DOHH2 (cell line): ENCODE data around the gene TRERF1.

Experiments
- H3F3A ChIP-seq: fragments of 200-600 bp; sonication (generic), shearing (Covaris generic); 2 replicates; pipeline ENCODE4 v1.6.0; 2016; ENCODE audit warnings: antibody characterized with exemption, mild to moderate bottlenecking; ENCODE audit not compliant: control insufficient read depth, insufficient read depth
- H3K27ac ChIP-seq: fragments of 200-600 bp; sonication (generic); 2 replicates; pipeline ENCODE4 v1.5.1; 2014; ENCODE audit warnings: low read depth, mild to moderate bottlenecking, low read length, moderate library complexity
- H3K27me3 ChIP-seq: fragments of 200-600 bp; sonication (generic); 2 replicates; pipeline ENCODE4 v1.6.1; 2014; ENCODE audit warnings: mild to moderate bottlenecking, low read length, mixed read lengths; ENCODE audit not compliant: control insufficient read depth
- H3K36me3 ChIP-seq: fragments of 200-600 bp; sonication (generic); 2 replicates; pipeline ENCODE4 v1.6.1; 2014; ENCODE audit warnings: mild to moderate bottlenecking, low read length, moderate library complexity, mixed read lengths; ENCODE audit not compliant: control insufficient read depth
- H3K4me1 ChIP-seq: fragments of 200-600 bp; sonication (generic); 2 replicates; pipeline ENCODE4 v1.6.1; 2014; ENCODE audit warnings: mild to moderate bottlenecking, low read length, mixed read lengths; ENCODE audit not compliant: control insufficient read depth
- H3K4me2 ChIP-seq: fragments of 200-600 bp; sonication (generic); 2 replicates; pipeline ENCODE4 v1.6.0; 2014; ENCODE audit warnings: mild to moderate bottlenecking, low read length, moderate library complexity
- H3K4me3 ChIP-seq: fragments of 200-600 bp; sonication (generic); 2 replicates; pipeline ENCODE4 v1.5.1; 2014; ENCODE audit warnings: mild to moderate bottlenecking, low read length, mixed read lengths
- H3K79me2 ChIP-seq: fragments of 200-600 bp; sonication (generic); 2 replicates; pipeline ENCODE4 v1.6.1; 2014; ENCODE audit warnings: mild to moderate bottlenecking, low read length, mixed read lengths; ENCODE audit not compliant: control insufficient read depth
- H3K9me2 ChIP-seq: fragments of 200-600 bp; sonication (generic); replicated peaks from 2 replicates; pipeline ENCODE4 v1.6.1; 2014; ENCODE audit warnings: mild to moderate bottlenecking, low read length, mixed read lengths; ENCODE audit not compliant: control insufficient read depth
- H3K9me3 ChIP-seq: fragments of 200-600 bp; sonication (generic); 2 replicates; pipeline ENCODE4 v1.6.1; 2014; ENCODE audit warnings: antibody characterized with exemption, low read length, mixed read lengths; ENCODE audit not compliant: control insufficient read depth, insufficient read depth
- H4K20me1 ChIP-seq: fragments of 200-600 bp; sonication (generic); 2 replicates; pipeline ENCODE4 v1.6.0; 2014; ENCODE audit warnings: low read depth, mild to moderate bottlenecking, antibody characterized with exemption, low read length, moderate library complexity; ENCODE audit not compliant: control insufficient read depth, insufficient read depth
- EZH2phosphoT487 ChIP-seq: fragments of 200-600 bp; sonication (generic); IDR thresholded peaks from 2 replicates; pipeline ENCODE4 v1.6.1; 2017; ENCODE audit warnings: borderline replicate concordance, mild to moderate bottlenecking, antibody characterized with exemption, low read length, moderate library complexity, mixed read lengths
- TF ChIP-seq, protein P1 (sequence below): fragments of 200-600 bp; sonication (generic); IDR thresholded peaks from one replicate; pipeline ENCODE4 v1.5.1; 2014; ENCODE audit warnings: antibody characterized with exemption, mild to moderate bottlenecking, low read depth, low read length; ENCODE audit not compliant: poor library complexity, severe bottlenecking

Gene TRERF1

GRCh38 chr6:42251911-42252637, 199.7 kb downstream of the TRERF1 start:
- Histone ChIP-seq H3K36me3 (peaks cover 54% of the 10 kb centered on the region), H3K9me2 (no peaks in the 10 kb centered on the region), H4K20me1 (no peaks in the 10 kb centered on the region), H3K4me1 (no peaks in the 10 kb centered on the region), H3K79me2 (no peaks in the 10 kb centered on the region), H3K27ac (no peak overlapping the region), H3K4me3 (no peak overlapping the region), H3K27me3 (no peaks in the 10 kb centered on the region), H3K4me2 (no peak overlapping the region), H3F3A (no peaks in the 10 kb centered on the region), H3K9me3 (no peaks in the 10 kb centered on the region)
- no peak for TF ChIP-seq EZH2phosphoT487
- TF ChIP-seq, protein P1, sequence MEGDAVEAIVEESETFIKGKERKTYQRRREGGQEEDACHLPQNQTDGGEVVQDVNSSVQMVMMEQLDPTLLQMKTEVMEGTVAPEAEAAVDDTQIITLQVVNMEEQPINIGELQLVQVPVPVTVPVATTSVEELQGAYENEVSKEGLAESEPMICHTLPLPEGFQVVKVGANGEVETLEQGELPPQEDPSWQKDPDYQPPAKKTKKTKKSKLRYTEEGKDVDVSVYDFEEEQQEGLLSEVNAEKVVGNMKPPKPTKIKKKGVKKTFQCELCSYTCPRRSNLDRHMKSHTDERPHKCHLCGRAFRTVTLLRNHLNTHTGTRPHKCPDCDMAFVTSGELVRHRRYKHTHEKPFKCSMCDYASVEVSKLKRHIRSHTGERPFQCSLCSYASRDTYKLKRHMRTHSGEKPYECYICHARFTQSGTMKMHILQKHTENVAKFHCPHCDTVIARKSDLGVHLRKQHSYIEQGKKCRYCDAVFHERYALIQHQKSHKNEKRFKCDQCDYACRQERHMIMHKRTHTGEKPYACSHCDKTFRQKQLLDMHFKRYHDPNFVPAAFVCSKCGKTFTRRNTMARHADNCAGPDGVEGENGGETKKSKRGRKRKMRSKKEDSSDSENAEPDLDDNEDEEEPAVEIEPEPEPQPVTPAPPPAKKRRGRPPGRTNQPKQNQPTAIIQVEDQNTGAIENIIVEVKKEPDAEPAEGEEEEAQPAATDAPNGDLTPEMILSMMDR = no peak

GRCh38 chr6:42251500-42251899, 200.2 kb downstream of the TRERF1 start:
- H3K36me3 ChIP-seq = peaks cover 48% of the 10 kb centered on the region
- H3K4me2 ChIP-seq = no peak overlapping the region
- H4K20me1 ChIP-seq = no peaks in the 10 kb centered on the region
- TF ChIP-seq, protein P1 = no peak
- TF ChIP-seq EZH2phosphoT487 = no peak
- H3K9me2 ChIP-seq = no peaks in the 10 kb centered on the region
- no peak overlapping the region for H3K27ac ChIP-seq
- H3F3A ChIP-seq = no peaks in the 10 kb centered on the region
- no peaks in the 10 kb centered on the region for H3K27me3 ChIP-seq
- H3K4me1 ChIP-seq = no peaks in the 10 kb centered on the region
- H3K4me3 ChIP-seq = no peak overlapping the region
- H3K9me3 ChIP-seq = no peaks in the 10 kb centered on the region
- no peaks in the 10 kb centered on the region for H3K79me2 ChIP-seq

GRCh38 chr6:42250274-42250931, 201.3 kb downstream of the TRERF1 start:
- Histone ChIP-seq H4K20me1 (no peaks in the 10 kb centered on the region), H3K4me1 (no peaks in the 10 kb centered on the region), H3K27me3 (no peaks in the 10 kb centered on the region), H3K9me3 (no peaks in the 10 kb centered on the region), H3K27ac (no peak overlapping the region), H3K36me3 (peaks cover 41% of the 10 kb centered on the region), H3K4me2 (no peak overlapping the region), H3K4me3 (no peak overlapping the region), H3F3A (no peaks in the 10 kb centered on the region), H3K79me2 (no peaks in the 10 kb centered on the region), H3K9me2 (no peaks in the 10 kb centered on the region)
- TF ChIP-seq EZH2phosphoT487 = no peak

- no peaks in the 10 kb centered on the region for H3K4me1 ChIP-seq
- no peak overlapping the region for H3K27ac ChIP-seq
- H3K9me2 ChIP-seq = no peaks in the 10 kb centered on the region
- peaks cover 30% of the 10 kb centered on the region for H3K36me3 ChIP-seq
- no peaks in the 10 kb centered on the region for H3K79me2 ChIP-seq
- H3K27me3 ChIP-seq = no peaks in the 10 kb centered on the region
- H3K9me3 ChIP-seq = no peaks in the 10 kb centered on the region
- TF ChIP-seq, protein P1 = no peak
- no peak for TF ChIP-seq EZH2phosphoT487
- no peak overlapping the region for H3K4me3 ChIP-seq
- H3K4me2 ChIP-seq = no peak overlapping the region
- no peaks in the 10 kb centered on the region for H3F3A ChIP-seq
- H4K20me1 ChIP-seq = no peaks in the 10 kb centered on the region
Measured at GRCh38 chr6:42249279-42249678, 202.4 kb downstream of the TRERF1 start.
